Hippocampal formation (tissue), 2 donors: ENCODE measurements around the gene CLEC2B.
"Not testable (repeated sequence)": the region's sequence is repeated elsewhere in the genome, so short reads cannot be mapped to it uniquely, and the experiment has no call there.

Experiments used
- DNase-seq, 2 donors: peaks; one replicate each; lab custom pipeline; 2025; lab: John Stamatoyannopoulos, UW

Gene CLEC2B

GRCh38 chr12:9869307-9870161 lies at the start of gene CLEC2B:
Gene CLEC2B (minus strand): TSS chr12:9869354.
- no peak for DNase-seq

- DNase-seq = no peak
Measured at GRCh38 chr12:9911708-9912107, 42.6 kb upstream of the CLEC2B start.

GRCh38 chr12:9910716-9911421 lies 41.7 kb upstream of the CLEC2B start:
- DNase-seq = no peak

GRCh38 chr12:9909724-9910123 lies 40.6 kb upstream of the CLEC2B start:
- no peak for DNase-seq

- no peak for DNase-seq
Measured at GRCh38 chr12:9908350-9908749, 39.2 kb upstream of the CLEC2B start.

GRCh38 chr12:9907769-9908168 lies 38.6 kb upstream of the CLEC2B start:
- no peak for DNase-seq

- no peak for DNase-seq
Measured at GRCh38 chr12:9906873-9907272, 37.7 kb upstream of the CLEC2B start.

- no peak for DNase-seq
Measured at GRCh38 chr12:9902539-9903228, 33.5 kb upstream of the CLEC2B start.

GRCh38 chr12:9900930-9901329 lies 31.8 kb upstream of the CLEC2B start:
- no peak for DNase-seq

GRCh38 chr12:9899209-9899608 lies 30.1 kb upstream of the CLEC2B start:
- DNase-seq = no peak

- no peak for DNase-seq
Measured at GRCh38 chr12:9897535-9897934, 28.4 kb upstream of the CLEC2B start.

GRCh38 chr12:9895215-9895971 lies 26.2 kb upstream of the CLEC2B start:
- DNase-seq = no peak

- no peak for DNase-seq
Measured at GRCh38 chr12:9888665-9889273, 19.6 kb upstream of the CLEC2B start.

GRCh38 chr12:9883175-9883574 lies 14.0 kb upstream of the CLEC2B start:
- DNase-seq = no peak

GRCh38 chr12:9881988-9882387 lies 12.8 kb upstream of the CLEC2B start:
- DNase-seq = no peak

- DNase-seq = no peak
Measured at GRCh38 chr12:9881246-9881645, 12.1 kb upstream of the CLEC2B start, which contains the start of gene KLRF2. Gene KLRF2 (plus strand): TSS chr12:9881489. CDS start chr12:9881596, 107 bp downstream.

GRCh38 chr12:9880532-9881078 lies 11.5 kb upstream of the CLEC2B start:
- DNase-seq = no peak

GRCh38 chr12:9876120-9876519 lies 7.0 kb upstream of the CLEC2B start:
- DNase-seq = not testable (repeated sequence)

- no peak for DNase-seq
Measured at GRCh38 chr12:9872742-9873141, 3.6 kb upstream of the CLEC2B start.

GRCh38 chr12:9872162-9872561 lies 3.0 kb upstream of the CLEC2B start:
- no peak for DNase-seq

- no peak for DNase-seq
Measured at GRCh38 chr12:9870286-9870866, 1.2 kb upstream of the CLEC2B start.
